Activated CD8-positive, alpha-beta memory T cell treated with anti-CD3 and anti-CD28 coated beads for 48 hours (primary cell): ENCODE results near the gene ARHGAP20.
"Not testable (repeated sequence)": the region's sequence is repeated elsewhere in the genome, so short reads cannot be mapped to it uniquely, and the experiment has no call there.

Source experiments
- DNase-seq, 3 experiments: peaks; one replicate each; pipeline ENCODE4 v3.0.0-alpha.2; 2020; ENCODE audit warnings: low read depth in 2 of 3, low spot score in 2 of 3

Gene ARHGAP20

DNA sequence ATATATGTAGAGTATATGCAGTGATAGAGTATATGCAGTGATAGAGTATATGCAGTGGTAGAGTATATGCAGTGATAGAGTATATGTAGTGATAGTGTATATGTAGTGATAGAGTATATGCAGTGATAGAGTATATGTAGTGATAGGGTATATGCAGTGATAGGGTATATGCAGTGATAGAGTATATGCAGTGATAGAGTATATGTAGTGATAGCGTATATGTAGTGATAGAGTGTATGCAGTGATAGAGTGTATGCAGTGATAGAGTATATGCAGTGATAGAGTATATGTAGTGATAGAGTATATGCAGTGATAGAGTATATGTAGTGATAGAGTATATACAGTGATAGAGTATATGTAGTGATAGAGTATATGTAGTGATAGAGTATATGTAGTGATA lies 92.9 kb downstream of the ARHGAP20 start:
- DNase-seq = not testable (repeated sequence)

DNA sequence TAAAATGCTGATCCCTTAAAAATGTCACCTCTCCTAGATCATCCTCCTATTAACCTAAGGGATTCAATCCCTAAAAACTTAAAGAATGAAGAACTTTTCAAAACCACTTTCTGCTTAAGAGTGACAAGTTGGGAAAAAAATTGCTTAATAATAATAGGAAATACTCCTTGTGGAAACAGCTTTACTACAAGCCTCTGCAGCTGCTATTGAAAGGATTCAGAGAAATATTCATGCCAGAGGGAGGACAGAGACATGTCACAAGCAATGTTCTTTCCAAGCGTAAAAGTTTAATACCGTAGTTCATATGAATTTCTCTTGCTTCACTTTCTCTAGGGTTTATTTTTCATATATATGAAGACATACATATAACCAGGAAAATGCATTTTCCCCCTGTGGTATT lies 98.2 kb downstream of the ARHGAP20 start:
- no peak for DNase-seq

DNA sequence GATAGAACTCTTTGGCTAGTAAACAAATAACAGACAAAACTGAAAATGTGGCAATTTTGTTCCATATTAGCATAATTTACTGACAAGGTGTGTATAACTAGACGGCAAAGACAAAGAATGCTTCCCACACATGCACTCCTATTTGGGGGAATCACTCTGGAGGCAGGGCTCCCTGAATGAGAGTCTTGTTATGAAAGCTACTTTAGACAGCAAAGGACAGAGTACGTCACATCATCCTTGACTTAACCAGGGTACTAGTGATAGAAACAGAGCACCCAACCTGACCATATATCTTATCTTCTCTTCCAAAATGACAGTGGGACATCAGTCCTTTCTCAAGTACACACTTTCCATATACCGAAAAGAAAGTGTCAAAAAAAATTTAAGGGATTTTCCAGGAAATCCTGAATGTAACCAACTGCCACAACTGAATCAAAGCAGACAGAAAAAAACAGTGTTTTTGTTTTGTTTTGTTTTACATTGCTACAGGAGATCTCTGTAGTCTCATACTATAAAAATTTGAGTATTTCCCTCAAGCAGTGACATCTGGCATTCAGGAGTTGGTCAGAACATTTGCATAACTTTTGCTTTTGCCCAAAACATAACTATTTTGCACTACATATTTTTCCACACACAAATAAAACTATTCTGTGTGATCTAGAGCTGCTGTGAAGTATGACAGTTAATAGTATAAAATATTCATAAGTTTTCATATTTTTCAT lies 98.9 kb downstream of the ARHGAP20 start:
- no peak for DNase-seq

DNA sequence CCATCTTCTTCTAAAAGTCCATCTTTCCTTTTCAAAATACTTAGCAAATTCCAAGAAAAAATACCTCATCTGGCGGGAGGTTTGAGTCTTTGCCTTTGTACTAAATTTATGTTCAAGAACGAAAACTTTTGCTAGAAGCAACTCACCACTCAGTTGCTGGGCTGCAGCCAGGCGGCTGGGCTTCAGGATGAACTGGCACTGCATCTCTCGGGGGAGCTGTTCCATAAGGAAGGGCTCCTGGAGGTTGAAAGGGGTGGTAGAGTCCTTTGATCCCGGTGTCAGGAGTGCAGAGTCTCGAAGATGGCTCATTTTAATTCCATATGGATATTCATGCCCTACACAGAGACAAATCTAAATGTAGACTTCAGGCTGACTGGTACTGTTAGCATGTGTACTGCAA lies 105.8 kb downstream of the ARHGAP20 start:
- DNase-seq = no peak

DNA sequence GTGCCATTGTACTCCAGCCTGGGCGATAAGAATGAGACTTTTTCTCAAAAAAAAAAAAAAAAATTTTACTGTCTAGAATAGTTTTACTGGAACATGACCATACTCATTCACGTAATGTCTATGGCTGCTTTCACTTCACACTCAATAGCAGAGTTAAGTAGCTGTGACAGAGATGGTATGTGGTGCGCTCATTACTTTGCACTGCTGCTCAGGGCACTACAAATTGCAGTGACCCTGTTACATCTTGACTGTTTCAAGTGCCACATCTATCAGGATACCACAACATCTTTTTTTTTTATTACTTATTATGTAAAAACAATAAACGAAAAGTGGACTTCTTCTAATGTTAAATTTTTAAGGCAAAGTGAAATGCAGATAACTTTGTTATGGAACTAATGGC lies 110.3 kb downstream of the ARHGAP20 start:
- no peak for DNase-seq

DNA sequence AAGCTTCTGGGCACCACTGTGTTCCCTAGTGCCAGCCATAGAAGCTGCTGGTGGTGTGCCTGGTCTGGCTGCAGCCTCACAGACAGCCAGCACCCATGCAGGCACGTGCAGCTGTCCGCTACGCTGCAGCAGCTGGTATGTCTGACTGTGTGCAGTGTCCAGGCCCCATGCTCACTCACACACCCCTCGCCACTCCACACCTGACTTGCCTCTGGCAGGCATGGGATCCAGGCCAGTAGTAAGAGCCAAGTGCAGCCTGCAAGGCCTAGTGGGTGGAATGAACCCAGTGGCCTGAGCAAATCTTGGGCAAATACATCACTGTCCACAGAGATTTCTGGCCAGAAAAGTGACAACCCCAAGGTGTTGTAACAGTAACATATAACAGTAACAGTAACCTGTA lies 111.9 kb downstream of the ARHGAP20 start:
- DNase-seq = no peak

DNA sequence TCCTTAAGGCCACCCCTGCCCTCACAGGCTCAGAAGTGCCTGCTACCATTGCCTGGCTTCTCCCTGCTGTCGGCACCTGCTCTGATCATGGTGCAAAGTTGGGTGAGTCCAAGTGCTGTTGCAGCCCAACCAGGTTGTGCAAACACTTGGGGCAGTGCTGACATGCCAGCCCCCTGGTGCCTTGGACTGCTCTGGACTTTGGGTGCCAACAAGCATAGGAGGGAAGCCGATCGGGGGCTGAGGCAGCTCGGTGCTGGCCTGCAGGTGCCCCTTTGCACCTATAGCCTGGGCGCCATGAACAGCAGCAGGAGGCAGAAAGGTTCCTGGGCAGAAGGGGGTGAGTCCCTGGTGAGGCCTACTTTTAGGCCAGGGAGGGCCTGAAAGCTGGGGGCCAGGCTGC lies 113.0 kb downstream of the ARHGAP20 start:
- no peak for DNase-seq

DNA sequence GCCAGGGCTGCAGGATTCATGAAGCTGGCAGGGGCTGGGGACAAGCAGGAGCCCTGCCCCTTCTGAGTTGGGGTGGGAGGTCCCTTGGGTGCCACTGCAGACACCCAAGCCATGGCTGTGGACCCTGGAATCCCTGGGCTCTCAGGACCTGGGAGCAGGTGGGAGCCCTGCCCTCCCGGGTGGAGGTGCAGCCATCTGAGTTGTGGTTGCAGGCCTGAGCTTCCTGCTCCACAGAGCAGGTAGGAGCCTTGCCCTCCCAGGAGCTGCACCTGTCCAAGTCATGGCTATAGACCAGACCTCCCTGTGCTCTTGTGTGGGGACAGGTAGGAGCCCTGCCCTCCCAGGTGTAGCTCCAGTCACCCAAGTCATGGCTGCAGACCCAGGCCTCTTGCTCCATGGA lies 113.5 kb downstream of the ARHGAP20 start:
- DNase-seq = no peak

DNA sequence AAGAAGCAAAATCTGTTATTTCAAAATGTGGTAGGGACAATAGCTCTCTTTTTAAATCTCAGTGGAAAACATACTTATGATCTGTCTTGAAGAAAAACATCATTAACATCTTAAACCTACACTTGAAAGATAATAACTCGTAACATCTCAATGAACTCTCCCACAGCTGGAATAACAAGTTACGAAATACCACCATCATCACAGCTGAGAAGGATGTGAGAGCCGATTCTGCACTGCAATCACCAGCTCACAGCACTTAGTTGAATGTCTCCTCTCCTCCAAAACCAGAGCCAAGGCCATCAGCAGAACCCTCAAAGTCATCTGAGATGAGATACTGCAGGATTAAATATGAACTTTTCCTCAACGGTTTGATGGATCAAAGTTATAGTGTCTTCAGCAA lies 124.3 kb downstream of the ARHGAP20 start:
- DNase-seq = no peak

DNA sequence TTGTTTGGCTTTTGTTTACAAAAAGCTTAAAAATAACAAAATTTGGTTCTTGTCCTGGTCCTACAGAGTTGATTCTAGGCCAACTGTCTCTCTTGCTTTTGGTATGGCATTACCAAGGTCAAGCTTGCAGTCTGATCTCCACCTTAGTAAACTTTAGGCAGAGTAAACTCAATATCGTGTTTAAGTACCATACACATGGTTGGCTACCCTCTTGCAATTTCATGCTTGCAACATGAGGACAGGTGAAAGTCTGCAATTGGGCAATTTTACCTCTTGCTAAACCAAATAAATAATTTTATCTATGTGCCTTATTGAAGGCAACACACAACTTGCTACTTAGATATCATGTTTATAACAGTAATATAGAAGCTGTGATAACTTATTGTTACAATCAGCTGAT lies 125.1 kb downstream of the ARHGAP20 start:
- no peak for DNase-seq

DNA sequence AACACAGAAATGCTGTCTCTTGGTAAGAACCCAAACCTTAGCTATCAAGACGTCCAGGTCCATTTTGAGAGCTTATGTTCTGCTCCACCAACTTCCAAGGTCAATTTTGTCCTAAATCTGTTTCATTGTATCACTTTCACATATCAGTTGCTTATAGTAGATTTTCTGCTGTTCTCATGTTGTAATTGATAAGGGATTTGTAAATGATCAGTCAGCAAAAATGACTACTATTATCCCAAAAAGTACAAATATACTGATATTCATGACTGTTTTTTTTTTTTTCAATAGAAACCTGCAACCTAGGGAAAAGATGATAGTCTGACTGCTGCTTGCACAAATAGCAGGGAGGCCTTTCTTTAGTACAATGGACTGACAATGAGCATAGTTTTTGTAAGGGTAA lies 128.1 kb downstream of the ARHGAP20 start:
- DNase-seq = no peak

DNA sequence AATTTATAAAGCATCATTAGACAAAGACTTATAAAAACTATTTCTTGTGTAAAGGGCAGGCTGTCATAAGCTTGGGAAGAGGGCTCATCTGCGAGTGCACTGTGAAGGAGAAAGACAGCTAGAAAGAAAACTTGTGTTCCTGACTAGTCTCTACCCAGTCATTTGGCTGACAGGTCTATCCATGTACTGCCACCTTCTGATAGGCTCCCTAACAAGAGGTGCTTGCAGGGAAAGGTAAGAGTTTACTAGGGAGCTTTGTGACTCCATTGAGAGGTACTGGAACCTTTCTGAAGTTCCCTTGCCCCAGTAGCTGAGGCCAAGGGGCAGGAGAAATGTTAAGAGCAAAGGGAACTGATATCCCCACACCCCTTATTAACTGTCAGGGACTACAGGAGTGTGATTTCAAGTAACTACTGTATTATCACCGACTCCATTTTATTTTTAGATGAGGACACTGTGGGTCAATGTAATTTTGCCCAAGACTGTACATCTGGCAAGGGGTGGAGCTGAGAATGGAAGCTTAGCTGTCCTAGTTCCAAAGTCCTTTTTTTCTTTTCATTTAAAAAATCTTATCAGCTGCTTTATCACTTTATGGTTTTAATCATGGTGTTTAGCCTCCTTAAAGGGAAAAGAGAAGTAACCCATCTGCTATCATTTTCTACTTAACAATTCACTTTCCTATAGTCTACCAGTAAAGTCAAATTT lies 129.4 kb downstream of the ARHGAP20 start:
- DNase-seq = no peak

DNA sequence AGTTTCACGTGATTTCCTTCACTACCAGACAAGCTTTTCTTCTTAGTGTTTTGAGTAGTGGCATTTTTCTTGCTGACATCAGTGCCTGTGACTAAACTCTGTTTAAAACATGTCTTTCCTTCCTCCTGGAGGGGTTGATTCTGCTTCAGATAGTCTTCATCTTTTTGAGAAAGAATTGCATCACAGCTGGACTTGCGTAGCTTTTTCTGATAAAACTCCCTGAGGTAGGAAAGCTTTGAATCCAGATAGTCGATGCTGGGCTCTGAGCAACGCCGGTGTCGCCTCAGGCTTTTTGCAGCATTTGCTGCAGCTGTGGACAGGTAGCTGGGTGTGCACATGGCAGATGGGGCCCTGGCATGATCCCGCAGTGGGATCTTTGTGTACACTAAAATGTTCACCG lies 131.7 kb downstream of the ARHGAP20 start:
- DNase-seq = no peak

DNA sequence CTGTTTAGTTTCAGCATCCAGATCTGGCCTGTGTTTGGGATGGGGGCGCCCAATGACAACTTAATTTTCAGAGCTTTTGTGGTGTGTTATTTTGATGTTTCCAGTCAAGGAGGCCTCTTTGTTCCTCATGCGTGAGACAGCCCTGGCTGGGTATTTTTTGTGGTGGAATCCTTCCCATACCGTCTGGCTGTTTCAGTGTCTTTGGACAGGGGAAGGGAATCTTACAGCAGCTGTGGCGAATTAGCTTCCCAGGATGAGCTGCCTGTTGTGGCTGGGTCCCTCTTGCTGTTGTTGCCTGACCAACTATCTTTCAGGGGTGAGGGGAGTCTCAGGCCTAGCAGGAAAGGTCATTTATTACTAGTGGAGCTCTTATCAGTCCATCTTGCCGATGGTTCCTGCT lies 138.8 kb downstream of the ARHGAP20 start:
- DNase-seq = no peak

DNA sequence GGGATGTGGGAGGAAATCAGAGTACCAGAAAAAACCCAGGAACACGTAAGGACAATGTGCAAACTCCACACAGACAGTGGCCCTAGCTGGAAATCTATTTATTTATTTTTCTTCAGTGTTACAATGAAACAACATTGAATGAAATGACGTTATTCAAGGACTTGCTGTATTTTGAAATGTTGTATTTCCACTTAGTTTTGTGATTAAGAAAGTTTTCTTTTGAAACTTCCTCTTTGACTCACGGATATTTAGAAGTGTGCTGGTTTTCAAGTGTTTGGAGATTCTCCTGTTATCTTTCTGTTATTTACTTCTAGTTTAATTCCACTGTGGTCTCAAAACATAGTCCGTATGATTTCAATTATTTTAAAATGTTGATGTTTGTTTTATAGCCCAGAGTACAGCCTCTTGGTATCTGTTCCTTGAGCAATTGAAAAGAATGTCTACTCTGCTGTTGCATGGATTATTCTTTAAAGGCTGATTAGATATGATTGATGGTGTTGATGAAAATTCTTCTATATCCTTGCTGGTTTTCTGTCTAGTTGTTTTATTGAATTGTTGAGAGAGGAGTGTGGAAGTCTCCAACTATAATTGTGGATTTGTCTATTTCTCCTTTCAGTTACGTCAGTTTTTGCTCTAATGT lies 141.0 kb downstream of the ARHGAP20 start:
- no peak for DNase-seq

DNA sequence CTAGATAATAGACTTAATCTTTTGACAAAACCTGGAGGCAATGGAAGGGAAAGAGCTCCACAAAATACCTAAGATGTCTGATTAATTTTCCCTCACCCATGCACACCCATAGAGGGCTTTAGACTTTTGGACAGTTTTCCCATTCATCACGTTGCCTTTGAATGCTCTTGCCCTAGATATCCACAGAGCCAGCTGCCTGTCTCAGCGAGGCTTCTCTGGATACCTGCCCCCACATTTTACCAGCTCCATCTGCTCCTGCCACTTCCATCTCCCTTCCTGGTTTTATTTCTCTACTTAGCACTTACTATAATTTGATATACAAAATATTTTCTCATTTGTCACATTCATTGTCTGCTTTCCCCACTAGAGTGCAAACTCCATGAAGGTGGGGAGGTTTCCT lies 145.7 kb downstream of the ARHGAP20 start:
- DNase-seq = no peak

DNA sequence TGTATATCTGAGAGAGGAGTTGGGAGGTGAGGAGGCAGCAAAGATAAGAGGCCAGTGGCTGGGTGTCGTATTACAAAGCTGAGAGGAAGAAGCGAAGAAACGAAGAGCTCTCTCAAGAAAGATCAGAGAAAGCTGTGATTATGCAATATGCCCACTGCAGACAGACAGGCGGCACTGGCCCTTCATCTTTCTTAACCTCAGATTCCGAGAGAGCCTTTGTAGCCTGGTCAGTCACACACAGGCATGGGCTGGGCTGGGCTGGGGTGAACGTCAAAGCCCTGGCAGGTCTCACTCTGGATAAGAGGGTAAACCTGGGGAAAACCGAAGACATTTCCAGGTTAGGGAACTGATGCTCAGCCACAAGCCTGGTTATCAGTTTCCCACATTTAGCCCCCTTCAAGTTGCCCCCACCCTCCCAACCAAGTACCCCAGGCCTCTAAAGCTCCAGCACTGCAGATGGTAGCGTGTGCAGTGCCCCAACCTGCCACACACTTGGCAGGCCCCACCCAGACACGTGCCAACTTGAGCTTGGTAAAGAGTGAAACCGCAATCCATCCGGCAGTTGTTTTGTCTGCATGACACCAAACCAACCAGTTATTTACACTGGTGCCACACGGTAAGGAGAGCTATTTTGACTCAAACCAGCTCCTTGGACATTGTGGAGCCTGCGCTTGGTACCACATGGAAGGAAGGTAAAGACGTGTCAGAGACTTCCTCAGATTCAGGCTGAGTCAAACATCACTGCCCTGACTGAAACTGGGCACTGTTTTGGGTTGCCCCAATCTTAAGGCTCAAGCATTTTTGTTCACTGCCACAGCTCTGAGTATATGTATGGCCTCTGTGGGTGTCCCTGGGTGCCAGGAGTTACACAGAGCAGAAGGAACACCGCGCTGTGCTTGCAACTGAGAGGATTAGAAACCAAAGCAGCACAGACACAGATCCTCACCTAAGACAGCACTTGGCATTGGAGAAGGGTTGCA lies 146.6 kb downstream of the ARHGAP20 start:
- no peak for DNase-seq

DNA sequence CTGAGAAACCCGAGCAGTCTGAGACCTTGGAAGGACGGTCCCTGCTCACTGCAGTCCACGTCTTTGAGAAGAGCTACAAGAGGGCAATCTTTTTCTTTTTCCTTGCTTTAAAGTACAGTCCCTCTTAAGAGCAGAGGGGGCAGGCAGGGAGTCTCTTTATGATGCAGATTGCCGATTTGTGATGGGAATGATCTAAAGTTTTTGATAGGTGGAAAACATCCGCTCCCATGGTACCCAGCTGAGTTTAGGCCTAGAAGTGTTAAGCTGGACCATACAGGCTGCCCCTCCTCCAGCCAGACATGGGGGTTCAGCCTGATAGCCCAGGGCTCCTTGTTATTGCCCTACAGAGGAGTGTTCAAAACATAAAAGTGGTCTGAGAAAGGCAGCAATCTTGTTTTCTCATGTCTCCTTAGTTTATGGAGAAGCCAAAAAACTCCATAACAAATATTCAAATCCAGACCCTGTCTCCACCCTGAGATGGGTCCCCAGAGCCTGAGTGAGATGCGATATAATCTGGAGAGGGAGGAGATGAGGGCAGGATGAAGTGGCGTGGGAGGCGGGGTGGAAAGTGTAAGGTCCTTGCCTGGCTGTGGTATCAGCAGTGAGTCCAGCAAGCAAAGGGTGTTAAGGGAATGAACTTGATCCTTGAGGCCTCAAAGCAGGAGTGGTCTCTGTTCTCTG lies 147.4 kb downstream of the ARHGAP20 start:
- DNase-seq = no peak

DNA sequence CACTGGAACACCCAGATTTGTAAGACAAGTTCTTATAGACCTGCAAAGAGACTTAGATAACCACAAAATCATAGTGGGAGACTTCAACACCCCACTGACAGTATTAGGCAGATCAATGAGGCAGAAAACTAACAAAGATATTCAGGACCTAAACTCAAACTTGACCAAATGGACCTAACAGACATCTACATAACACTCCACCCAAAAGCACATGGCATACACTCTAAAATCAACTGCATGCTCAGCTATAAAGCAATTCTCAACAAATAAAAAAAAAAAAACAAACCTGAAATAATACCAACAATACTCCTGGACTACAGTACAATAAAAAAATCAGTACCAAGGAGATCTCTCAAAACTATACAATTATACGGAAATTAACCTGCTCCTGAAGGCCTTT lies 167.5 kb downstream of the ARHGAP20 start:
- DNase-seq = no peak

DNA sequence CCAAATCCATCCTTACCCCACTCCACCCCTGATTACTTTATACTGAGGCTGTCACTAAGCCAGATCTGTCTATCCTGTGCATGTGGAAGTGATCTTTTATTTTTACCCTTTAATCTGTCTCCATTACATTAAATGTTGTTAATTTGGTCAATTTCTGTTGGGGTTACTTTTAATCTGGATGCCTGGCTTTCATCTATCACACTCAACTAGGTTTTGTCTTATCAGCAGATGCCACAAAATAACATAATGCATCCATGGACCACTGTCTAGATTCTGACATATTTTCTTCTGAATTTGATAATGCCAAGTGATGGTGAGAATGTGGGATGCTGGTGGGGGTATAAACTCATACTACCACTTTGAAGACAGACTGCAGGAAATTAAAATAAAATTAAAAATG lies 174.1 kb downstream of the ARHGAP20 start:
- no peak for DNase-seq
